Measurements from ENCODE around the gene CARD10.
"Not testable (repeated sequence)": the region's sequence is repeated elsewhere in the genome, so short reads cannot be mapped to it uniquely, and the experiment has no call there.

CARD10 gene

DNA sequence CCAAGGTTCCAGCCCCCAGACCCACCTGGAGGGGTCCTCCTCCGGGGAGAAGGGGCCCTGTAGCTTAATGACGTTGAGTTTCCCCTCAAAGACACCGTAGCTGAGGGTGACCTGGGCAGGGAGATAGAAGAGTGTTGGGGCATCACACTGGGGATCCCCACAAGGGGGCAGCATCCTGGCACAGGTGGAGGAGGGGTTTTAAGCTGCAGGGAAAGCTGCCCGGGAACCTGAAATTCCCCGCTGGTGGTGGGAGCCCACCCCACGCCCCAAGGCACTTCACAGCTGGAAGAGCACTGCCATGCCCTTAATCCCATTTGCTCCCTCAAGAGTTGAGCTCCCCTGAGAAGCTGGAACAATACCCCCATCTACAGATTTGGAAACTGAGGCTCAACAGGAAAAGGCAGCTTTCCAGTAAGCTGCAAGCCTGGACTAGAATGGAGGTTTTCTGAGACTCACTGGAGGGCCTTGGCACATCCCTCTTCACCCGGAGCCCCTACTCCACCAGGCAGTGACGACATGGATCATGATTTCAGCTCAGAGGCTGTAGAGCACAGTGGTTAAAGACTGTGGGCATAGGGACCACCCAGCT, 46.7 kb downstream of the CARD10 start:
- no peak for FAIRE-seq
- DNase-seq (ENCODE audit: extremely low spot score, insufficient read length, low read depth): no peak

DNA sequence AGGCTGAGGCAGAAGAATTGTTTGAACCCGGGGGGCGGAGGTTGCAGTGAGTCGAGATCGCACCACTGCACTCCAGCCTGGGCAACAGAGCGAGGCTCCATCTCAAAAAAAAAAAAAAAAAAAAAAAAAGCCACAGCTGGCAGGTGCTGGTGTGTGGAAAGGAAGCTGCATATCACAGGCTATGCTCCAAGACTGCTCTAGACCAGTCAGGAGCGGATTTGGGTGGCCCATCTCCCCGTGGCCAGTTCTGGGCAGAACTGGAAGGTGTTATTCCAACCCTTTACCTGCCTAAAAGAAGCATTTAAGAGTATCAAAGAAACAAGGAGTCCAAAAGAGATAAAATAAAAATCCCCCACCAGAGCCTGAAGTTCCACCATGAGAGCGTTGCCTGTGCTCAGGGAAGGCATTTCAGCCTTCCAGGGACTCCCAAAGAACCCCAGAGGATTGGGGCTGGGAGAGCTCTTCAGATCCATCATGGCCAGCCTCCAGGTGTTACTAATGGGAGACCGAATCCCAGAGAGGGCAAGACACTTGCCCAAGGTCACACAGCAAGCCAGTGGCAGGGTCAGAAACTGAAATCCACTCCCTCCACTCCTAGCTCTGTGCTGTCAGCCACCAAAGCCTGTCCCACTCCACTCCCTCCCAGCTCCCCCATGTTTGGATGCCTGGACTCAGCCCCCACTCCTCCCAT, 47.3 kb downstream of the CARD10 start:
- DNase-seq (ENCODE audit: extremely low spot score, insufficient read length, low read depth) (no peak), FAIRE-seq (no peak)

DNA sequence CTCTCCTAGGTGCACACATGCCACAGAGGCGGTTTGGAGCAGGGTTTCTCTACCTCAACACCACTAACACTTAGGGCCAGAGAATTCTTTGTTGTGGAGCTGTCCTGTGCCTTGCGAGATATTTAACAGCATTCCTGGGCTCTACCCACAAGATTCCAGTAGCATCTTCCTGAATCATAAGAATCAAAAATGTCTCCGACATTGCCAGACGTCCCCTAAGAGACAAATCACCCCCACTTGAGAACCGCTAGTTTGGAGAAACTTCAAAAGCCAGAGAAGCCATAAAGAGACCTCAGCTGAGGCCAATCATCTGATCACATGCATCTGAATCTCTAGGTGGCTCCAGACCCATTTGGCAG, 49.1 kb downstream of the CARD10 start:
- no peak for FAIRE-seq
- no peak for DNase-seq (ENCODE audit: extremely low spot score, insufficient read length, low read depth)

DNA sequence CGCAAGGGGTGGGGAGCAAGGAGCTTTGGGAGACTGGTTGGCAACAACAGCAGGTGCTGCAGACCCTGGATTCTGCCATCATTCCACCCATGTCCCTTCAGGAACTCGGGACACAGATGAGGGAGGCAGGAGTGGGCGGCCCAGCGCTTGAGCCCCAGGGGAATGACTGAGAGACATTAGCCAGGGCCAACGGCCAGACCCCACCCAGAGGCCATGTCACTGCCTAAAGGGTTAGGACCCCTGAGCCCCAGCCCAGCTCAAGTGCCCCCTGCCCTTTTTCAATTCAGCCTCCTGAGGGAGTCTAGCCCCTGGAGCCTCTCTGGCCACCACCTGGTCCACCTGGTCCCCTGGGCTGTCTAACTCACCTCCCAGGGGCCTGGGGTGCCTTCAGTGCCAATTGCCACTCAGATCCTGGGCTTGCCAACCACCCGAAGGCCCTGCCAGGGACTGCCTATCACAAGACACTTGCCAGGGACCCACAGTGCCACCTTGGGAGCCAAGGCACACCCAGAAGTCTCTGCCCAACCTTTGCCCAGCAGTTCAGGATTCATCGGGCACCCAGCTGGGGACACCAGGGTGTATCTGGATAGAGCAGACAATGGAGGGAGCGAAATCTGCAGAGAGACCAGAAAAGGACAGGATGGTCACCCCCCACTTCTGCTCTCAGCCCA, 49.7 kb downstream of the CARD10 start:
- FAIRE-seq (no peak), DNase-seq (ENCODE audit: extremely low spot score, insufficient read length, low read depth) (no peak)

DNA sequence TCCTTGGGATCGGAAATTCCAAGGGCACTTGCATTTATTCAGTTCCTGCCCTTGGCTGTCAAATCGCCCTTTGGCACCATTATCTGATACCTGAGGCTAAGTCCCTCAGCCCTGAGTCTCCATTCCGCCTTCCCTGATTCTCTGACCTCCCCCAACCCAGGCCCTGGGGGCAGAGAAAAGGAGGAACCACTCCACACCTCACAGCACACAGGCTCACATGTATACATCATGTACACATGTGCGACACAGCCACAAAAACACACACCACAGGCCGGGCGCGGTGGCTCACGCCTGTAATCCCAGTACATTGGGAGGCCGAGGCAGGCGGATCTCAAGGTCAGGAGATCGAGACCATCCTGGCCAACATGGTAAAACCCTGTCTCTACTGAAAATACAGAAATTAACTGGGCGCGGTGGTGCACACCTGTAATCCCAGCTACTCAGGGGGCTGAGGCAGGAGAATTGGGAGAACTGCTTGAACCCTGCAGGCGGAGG, 51.0 kb downstream of the CARD10 start:
- FAIRE-seq; DNase-seq (ENCODE audit: extremely low spot score, insufficient read length, low read depth): not testable (repeated sequence)

DNA sequence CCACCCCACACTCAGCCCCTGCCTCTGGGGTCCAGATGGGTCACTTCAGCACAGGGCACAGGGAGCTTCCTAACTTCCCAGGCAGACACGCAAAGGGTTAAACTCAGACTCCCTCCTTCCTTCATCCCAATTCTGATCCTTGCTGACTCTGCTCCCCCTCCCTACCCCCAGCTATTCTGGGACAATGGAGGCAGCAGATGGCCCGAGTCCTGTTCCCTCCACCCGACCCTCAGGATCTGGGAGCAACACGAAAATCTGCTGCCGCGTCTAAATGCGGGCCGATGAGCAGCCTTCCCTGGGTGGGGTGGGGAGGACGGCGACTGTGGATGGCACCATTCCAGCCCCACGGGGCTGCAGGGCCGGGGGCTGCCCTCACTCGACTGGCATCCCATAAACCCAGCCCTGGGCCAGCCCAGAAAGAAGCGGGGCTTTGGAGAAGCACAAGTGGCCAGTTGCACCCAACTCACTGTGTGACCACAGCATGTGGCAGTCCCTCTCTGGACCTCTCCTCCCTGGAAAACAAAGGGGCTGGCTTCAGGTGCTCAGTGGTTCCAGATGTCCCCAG, 51.7 kb downstream of the CARD10 start:
- FAIRE-seq (no peak), DNase-seq (ENCODE audit: extremely low spot score, insufficient read length, low read depth) (no peak)

DNA sequence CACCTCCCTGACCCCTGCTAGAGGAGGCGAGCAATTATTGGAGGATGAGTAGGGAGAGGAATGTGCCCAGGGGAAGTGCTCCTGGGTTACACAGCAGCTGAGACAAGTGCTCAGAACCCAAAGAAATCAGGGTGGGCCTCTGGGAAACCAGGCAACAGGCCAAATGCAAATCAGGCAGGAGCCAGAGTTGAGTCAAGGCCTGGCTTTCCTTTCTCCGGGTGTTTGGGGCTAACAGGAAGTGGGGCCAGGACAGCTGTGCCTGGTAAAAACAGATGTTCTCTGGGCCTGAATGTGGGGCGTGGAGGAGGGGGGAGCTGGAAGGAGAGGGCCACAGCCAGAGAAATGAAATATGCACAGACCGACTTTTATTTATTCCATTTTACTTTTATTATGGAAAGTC, 55.0 kb downstream of the CARD10 start:
- FAIRE-seq (peak; percentile 76), DNase-seq (ENCODE audit: extremely low spot score, insufficient read length, low read depth) (no peak)

DNA sequence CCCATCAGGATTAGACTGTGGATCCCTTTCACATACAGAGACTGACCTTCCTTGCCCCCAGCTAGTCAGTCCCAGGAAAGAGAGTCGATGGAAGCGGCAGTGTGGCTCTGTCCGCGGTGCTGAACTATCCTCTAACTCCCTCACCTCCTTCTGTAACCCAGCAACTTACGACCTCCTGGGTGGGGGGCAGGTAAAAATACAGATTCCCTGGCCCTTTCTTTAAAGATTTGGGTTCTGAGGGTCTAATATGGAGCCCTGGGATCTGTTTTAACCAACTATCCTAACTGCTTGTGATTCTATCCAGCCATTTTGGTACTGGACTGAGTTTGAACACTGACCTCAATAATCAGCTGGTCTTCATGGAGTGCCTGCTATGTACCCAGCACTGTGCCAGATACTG, 56.2 kb downstream of the CARD10 start:
- DNase-seq (ENCODE audit: extremely low spot score, insufficient read length, low read depth) (no peak), FAIRE-seq (no peak)

DNA sequence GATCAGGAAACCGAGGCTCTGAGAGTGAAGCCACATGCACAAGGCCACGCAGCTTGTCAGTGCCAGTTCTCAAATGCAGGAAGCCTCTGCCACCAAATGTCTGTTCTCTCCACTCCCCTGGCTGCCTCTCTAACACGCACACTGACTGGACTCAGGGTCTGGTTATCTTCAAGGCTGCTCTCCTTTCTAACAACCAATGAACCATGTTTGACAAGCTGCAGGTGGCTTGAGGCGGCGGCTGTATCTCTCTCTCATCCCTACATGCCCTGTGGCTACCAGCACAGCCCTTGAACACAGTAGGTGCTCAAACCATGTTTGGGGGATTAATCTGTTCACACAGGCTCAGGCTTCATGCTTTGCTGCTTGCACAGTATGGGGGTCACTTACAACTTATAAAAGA, 56.8 kb downstream of the CARD10 start:
- FAIRE-seq (no peak), DNase-seq (ENCODE audit: extremely low spot score, insufficient read length, low read depth) (no peak)

DNA sequence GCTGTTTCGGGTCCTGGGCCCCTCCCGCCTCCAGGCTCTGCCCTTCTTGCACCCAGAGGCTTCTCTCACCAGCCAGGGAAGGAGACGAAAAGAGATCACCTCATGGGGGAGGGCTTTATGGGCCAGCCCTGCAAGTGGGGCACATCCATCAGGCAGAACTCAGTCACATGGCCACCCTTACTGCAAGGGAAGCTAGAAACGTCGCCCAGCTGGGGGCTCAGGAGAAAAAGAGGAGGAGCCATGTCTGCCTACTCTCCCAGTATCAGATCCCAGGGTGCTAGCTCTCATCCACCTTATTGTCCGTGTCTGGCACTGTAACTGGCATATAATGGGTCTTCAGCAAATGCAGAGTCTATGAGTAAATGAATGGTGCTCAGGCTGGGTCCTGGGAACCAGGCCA, 57.3 kb downstream of the CARD10 start:
- no peak for DNase-seq (ENCODE audit: extremely low spot score, insufficient read length, low read depth)
- no peak for FAIRE-seq

DNA sequence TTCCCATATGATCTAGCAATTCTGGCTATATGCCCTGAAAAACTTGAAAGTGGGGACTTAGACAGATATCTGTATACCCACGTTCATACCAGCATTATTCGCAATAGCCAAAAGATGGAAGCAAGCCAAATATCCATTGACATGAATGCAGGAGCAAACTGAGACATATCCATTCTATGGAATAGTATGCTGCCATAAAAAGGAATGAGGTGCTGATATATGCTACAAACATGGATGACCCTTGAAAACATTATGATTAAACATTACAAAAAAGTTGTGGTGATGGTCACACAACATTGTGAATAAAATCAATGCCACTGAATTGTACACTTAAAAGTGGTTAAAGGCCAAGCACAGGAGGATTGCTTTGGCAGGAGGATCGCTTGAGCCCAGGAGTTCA, 58.5 kb downstream of the CARD10 start:
- no peak for DNase-seq (ENCODE audit: extremely low spot score, insufficient read length, low read depth)
- no peak for FAIRE-seq

DNA sequence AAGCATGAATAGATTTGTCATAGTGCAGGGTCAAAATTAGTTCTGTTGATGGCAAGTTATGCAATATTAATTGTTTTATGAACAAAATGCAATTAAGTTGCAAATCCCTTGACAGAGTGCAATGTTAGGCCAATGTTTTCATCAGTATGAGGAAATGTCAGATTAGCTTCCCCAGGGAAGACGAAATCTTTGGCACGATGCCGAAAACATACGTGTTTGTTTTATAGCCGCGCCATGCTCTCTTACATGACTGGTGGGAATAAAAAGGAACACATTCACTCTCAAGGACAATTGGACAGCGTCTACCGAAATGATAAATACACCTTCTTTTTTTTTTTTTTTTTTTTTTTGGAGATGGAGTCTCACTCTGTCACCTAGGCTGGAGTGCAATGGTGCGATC, 60.0 kb downstream of the CARD10 start:
- DNase-seq (ENCODE audit: extremely low spot score, insufficient read length, low read depth) (no peak), FAIRE-seq (no peak)

DNA sequence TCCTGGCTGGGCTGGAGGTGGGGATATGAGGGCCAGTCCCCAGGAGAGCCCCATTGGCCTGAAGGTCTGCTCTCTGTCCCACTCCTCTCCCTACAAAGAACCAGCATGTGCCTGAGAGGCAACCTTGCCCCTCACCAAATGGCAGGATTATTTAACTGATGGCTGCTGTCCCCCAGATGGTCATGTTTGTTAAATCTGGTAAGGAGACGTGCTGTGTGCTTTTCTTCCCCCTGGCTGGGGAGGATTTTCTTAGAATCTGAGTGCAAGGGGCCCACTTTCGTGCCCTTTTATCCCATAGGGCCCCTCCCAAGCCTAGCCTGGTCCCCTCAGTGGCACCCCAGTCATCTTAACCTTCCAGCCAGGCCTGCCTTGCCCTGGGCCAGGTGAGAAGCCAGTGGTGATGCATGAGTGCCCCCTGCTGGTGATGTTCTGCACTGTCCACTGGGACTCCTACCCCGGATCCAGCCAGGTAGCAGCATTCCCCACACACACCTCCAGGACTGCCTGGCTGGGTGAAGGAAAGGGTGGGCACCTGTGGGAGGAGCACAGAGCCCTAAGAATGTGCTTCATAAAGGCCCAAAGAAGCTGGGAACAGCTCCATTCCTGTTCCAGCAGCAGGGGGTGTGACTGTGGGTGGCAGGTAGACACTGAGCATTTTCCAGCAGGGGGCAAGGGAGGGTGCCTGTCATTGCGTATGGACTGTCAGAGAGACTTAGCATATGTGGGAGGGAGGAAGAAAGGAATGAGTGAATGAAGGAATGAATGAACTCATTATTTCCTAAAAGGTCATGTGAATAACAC, 61.9 kb downstream of the CARD10 start:
- DNase-seq (ENCODE audit: extremely low spot score, insufficient read length, low read depth) (peak; percentile 70), FAIRE-seq (peak; percentile 80)

DNA sequence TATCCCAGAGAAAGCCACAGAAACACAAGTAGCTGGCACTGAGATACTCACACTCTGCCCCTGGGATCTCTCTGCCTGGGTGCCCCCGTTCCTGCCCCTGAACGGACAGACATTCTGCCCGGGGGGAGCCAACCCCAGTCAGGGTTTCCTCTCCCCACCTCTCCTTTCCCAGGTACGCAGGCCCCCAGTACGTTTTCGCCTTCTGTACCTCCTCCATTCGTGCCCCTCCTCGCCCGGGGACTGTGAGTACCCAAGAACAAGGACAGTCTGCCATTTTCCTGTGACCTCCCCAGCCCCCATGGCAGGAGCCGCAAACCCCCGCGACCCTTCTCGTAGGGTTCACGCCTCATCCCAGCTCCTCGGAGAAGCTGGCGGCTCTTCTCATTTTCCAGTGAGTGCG, 62.9 kb downstream of the CARD10 start:
- FAIRE-seq (no peak), DNase-seq (ENCODE audit: extremely low spot score, insufficient read length, low read depth) (no peak)

DNA sequence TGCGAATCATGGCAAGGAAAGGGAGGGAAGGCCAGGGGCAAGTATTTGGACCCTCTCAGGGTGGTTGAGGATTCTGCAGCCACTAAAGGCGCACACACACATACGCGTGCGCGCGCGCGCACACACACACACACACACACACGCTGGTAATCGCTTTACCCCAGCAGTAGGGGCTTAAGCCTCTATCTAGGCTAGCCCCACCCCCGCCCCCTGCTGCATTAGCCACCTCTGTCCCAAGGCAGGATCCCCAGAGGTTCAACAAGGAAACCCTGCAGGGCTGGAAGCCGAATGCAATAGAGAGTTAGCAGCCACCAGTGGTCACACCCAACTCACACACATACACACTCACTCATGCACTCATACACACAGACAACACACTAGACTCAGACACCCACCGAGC, 63.3 kb downstream of the CARD10 start:
- DNase-seq (ENCODE audit: extremely low spot score, insufficient read length, low read depth): no peak
- no peak for FAIRE-seq

DNA sequence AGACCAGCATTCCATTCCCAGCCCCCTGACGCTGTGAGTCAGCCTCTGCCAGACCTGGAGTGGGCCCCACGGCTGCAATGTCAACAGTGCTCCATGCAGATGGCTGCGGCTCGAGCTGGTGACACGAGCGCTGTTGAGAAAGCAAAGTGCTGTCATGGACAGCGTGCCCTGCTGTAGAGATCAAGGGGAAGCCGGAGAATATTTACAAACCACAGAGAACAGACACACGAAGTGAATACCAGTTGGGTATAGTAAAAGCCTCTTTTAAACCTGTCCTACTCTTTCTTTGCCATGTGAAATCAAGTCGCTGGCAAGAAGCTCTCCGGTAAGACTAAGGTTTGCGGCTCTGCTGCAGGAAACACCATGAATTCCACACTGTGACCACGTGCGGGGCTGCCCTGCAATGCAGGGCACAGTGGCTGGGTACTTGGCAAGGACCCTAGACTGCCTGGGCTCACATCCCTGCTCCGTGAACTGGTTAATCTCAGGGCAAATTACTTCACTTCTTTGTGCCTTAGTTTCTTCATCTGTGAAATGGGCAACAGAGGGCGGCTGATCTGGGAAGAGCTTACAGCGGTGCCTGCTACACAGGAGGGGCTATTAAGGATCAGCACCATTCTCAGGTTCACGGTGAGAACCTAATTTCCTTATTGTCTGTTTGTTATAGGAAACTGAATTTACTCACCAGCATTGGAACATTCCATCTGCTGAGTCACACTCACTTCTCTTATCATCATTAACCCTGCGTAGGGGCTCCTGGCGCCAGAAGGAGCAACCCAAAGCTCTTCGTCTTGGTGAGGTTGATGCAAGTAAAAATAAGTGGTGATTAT, 64.1 kb downstream of the CARD10 start:
- FAIRE-seq (no peak), DNase-seq (ENCODE audit: extremely low spot score, insufficient read length, low read depth) (no peak)

DNA sequence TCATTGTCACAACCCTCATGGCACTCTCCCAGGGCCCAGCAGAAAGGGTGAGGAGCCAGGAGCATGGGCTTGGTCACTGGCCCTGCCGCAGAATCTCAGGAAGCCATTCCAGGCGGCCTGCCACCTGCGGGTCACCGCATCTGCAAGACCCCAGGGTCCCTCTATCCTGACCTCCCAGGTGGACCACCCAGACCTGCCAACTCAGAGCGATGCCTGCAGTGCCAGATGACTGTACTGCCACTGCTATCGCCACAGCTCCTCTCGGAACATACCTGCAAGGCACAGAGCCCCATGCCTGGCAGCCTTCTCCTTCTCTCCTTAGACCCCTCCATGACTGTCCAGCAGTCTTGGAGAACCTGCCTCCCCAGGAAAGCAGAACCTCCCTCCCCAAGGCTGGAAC, 65.5 kb downstream of the CARD10 start:
- FAIRE-seq: no peak
- no peak for DNase-seq (ENCODE audit: extremely low spot score, insufficient read length, low read depth)

DNA sequence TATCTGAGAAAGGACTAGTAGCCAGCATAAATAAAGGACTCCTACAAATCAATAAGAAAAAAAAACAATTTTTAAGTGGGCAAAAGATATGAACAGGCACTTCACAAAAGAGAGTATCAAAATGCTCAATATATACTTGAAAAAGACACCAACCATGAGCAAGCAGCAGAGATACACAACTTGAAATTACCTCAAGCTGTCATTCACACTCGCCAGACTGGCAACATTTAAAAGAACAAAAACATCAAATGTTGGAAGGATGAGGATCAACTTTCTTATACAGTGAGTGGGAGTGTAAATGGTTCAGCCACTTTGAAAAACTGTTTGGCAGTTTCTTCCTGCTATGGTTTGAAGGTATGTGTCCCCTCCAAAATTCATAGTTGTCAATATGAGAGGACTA, 68.0 kb downstream of the CARD10 start:
- DNase-seq (ENCODE audit: extremely low spot score, insufficient read length, low read depth) (no peak), FAIRE-seq (no peak)

DNA sequence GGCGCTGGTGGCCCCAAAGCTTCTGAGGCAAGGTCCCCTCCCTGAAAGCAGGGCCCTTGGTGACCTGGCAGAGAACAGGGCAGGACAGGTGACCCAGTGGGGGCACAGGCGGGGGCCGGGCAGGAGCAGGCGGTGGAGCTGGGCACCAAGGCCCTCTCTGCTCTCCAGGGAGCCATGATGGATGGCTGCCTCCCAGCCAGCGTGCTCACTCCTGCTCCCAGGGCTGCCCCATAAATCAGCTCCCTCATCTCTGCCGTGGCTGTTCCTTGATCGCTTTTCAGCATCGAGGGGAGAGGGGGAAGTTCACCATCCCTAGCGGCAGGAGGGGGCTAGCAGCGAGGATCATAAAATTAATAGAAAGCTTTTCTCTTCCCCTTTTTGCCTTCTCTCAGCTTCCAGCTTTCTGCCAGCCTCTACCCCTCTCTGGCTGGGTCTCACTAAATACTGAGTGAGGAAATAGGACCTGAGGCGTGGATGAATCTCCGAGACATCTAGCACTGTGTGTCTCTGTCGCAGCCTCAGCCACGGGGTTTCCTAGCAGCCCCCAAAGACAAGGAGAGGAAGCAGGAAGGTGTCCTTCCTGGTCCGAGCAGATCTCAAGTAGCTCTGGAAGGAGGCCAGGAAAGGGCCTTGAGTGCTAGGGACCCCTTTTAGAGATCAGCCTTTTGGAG, 69.7 kb downstream of the CARD10 start:
- no peak for FAIRE-seq
- no peak for DNase-seq (ENCODE audit: extremely low spot score, insufficient read length, low read depth)
